Trophoblast cell (in vitro differentiated cells and primary cell): ENCODE measurements around the gene PARVB.

Source experiments
- DNase-seq, 2 donors: peaks; one replicate each; pipeline ENCODE4 v3.0.0-alpha.2; 2016
- H2AFZ ChIP-seq: 2 replicates; pipeline ENCODE4 v1.6.1; 2013; ENCODE audit warnings: low read length, moderate library complexity, mild to moderate bottlenecking; ENCODE audit not compliant: insufficient read depth, poor library complexity
- H2AK5ac ChIP-seq: 2 replicates; pipeline ENCODE4 v1.6.1; 2013; ENCODE audit warnings: mild to moderate bottlenecking, low read length
- H2BK120ac ChIP-seq: 2 replicates; pipeline ENCODE4 v1.6.1; 2013; ENCODE audit warnings: low read length, mild to moderate bottlenecking, moderate library complexity; ENCODE audit not compliant: insufficient read depth, poor library complexity
- H2BK12ac ChIP-seq: 2 replicates; pipeline ENCODE4 v1.6.1; 2013; ENCODE audit warnings: mild to moderate bottlenecking, low read length, moderate library complexity
- H2BK5ac ChIP-seq: 2 replicates; pipeline ENCODE4 v1.6.1; 2013; ENCODE audit warnings: low read length, low read depth, moderate library complexity, mild to moderate bottlenecking; ENCODE audit not compliant: poor library complexity
- H3K14ac ChIP-seq: 2 replicates; pipeline ENCODE4 v1.6.1; 2013; ENCODE audit warnings: mild to moderate bottlenecking, low read length
- H3K18ac ChIP-seq: 2 replicates; pipeline ENCODE4 v1.6.1; 2013; ENCODE audit warnings: mild to moderate bottlenecking, low read length
- H3K23ac ChIP-seq: 2 replicates; pipeline ENCODE4 v1.6.1; 2013; ENCODE audit warnings: low read length
- H3K27ac ChIP-seq: 2 replicates; pipeline ENCODE4 v1.5.1; 2013; ENCODE audit warnings: low read depth, mild to moderate bottlenecking, inconsistent platforms, low read length, moderate library complexity
- H3K27me3 ChIP-seq: 2 replicates; pipeline ENCODE4 v1.6.1; 2013; ENCODE audit warnings: inconsistent platforms, mild to moderate bottlenecking, low read length, moderate library complexity; ENCODE audit not compliant: insufficient read depth
- H3K36me3 ChIP-seq, 2 experiments: 1 replicate in 1 of 2; 2 replicates in 1 of 2; pipeline ENCODE4 v1.6.1; 2013; ENCODE audit warnings: low read length in 2 of 2, mild to moderate bottlenecking in 2 of 2, moderate library complexity in 1 of 2; ENCODE audit not compliant: insufficient read depth in 2 of 2, control insufficient read depth in 1 of 2
- H3K4ac ChIP-seq: 2 replicates; pipeline ENCODE4 v1.6.1; 2013; ENCODE audit warnings: low read depth, mild to moderate bottlenecking, low read length, moderate library complexity
- H3K4me1 ChIP-seq, 2 experiments: 1 replicate in 1 of 2; 2 replicates in 1 of 2; pipeline ENCODE4 v1.6.1; 2013; ENCODE audit warnings: low read length in 2 of 2, mild to moderate bottlenecking in 2 of 2, moderate library complexity in 1 of 2; ENCODE audit not compliant: insufficient read depth in 2 of 2, control insufficient read depth in 1 of 2
- H3K4me2 ChIP-seq: 2 replicates; pipeline ENCODE4 v1.6.1; 2013; ENCODE audit warnings: inconsistent platforms, mild to moderate bottlenecking, low read length, moderate library complexity
- H3K4me3 ChIP-seq: 2 replicates; pipeline ENCODE4 v1.5.1; 2013; ENCODE audit warnings: mild to moderate bottlenecking, low read depth, low read length, inconsistent platforms
- H3K79me1 ChIP-seq: one replicate; pipeline ENCODE4 v1.6.1; 2013; ENCODE audit warnings: low read length
- H3K79me2 ChIP-seq: 2 replicates; pipeline ENCODE4 v1.6.1; 2013; ENCODE audit warnings: low read length, mild to moderate bottlenecking; ENCODE audit not compliant: control insufficient read depth, insufficient read depth, poor library complexity
- H3K9ac ChIP-seq: 2 replicates; pipeline ENCODE4 v1.6.1; 2013; ENCODE audit warnings: mild to moderate bottlenecking, low read length
- H3K9me3 ChIP-seq: 2 replicates; pipeline ENCODE4 v1.6.1; 2013; ENCODE audit warnings: low read depth, mild to moderate bottlenecking, control low read depth, inconsistent platforms, low read length; ENCODE audit not compliant: insufficient read depth
- H4K12ac ChIP-seq: 2 replicates; pipeline ENCODE4 v1.6.1; 2013; ENCODE audit warnings: low read depth, mild to moderate bottlenecking, low read length, moderate library complexity
- H4K8ac ChIP-seq: 2 replicates; pipeline ENCODE4 v1.6.1; 2013; ENCODE audit warnings: low read depth, mild to moderate bottlenecking, low read length, moderate library complexity
- H4K91ac ChIP-seq: one replicate; pipeline ENCODE4 v1.6.1; 2013; ENCODE audit warnings: low read depth, mild to moderate bottlenecking, low read length, moderate library complexity
- WGBS: extraction: QIAGEN DNeasy Blood & Tissue Kit; methylation state at CpG from one replicate; pipeline ENCODE4 v1.1.7; 2013; ENCODE audit warnings: missing lambda C conversion rate; ENCODE audit not compliant: insufficient read length, insufficient coverage; ENCODE audit errors: extremely low coverage; 5-methylcytosine and 5-hydroxymethylcytosine counted together

PARVB gene

DNA sequence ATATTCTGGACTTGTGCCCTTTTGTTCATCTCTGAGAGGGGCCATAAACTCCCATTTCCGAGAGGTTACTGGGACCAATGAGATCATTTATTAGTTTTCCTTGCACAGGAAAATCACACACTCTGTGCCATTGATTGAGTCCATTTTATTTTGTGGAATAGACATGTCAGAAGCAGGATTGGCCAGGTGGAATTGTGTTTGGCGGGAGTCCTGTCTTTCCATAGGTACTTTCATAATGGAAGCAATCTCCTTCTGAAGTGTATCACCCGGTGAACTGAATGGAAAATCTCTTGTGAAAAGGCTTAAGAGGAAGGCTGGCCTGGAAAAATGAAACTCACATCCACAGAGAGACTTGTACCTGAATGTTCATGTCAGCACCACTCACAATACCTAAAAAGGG lies 93.6 kb downstream of the PARVB start:
- no peak overlapping the region for H3K14ac ChIP-seq
- no peak for DNase-seq
- no peaks in the 10 kb centered on the region for H3K79me2 ChIP-seq
- no peaks in the 10 kb centered on the region for H3K36me3 ChIP-seq
- no peak overlapping the region for H3K4me3 ChIP-seq
- H2AFZ ChIP-seq: no peak overlapping the region
- no peak overlapping the region for H3K23ac ChIP-seq
- H2BK12ac ChIP-seq: no peak overlapping the region
- no peaks in the 10 kb centered on the region for H3K4me1 ChIP-seq
- no peak overlapping the region for H2BK5ac ChIP-seq
- no peaks in the 10 kb centered on the region for H3K79me1 ChIP-seq
- no peak overlapping the region for H2AK5ac ChIP-seq
- no peak overlapping the region for H3K4me2 ChIP-seq
- H3K18ac ChIP-seq: no peak overlapping the region
- WGBS: no CpG with 5 or more reads among the region's 3 CpGs
- H4K8ac ChIP-seq: no peak overlapping the region
- no peak overlapping the region for H2BK120ac ChIP-seq
- no peak overlapping the region for H4K12ac ChIP-seq
- no peak overlapping the region for H4K91ac ChIP-seq
- no peak overlapping the region for H3K27ac ChIP-seq
- peaks cover 5% of the 10 kb centered on the region for H3K9me3 ChIP-seq
- no peak overlapping the region for H3K4ac ChIP-seq
- H3K9ac ChIP-seq: no peak overlapping the region
- no peaks in the 10 kb centered on the region for H3K27me3 ChIP-seq

DNA sequence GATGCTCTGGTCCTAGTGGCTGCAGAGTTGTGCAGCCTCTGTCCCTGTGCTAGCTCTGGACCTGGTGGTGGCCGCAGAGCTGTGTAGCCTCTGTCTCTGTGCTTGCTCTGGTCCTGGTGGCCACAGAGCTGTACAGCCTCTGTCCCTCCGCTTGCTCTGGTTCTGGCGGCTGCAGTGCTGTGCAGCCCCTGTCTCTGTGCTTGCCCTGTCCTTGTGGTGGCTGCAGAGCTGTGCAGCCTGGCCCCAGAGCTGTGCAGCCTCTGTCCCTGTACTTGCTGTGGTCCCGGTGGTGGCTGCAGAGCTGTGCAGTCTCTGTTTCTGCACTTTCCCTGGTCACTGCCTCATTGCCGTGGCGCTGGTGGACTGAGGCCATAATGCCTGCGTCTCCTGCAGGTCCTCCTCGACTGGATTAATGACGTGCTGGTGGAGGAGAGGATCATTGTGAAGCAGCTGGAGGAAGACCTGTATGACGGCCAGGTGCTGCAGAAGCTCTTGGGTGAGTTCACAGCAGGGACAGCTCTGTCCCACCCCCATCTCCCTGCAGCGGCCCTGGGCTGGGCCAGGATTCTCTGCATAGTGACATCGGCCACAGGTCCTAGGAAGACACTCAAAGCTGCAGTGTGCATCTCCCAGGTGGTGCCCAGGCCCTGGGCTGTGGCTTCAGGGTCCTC lies 94.7 kb downstream of the PARVB start:
- Histone ChIP-seq H3K9me3 (peaks cover 5% of the 10 kb centered on the region), H4K91ac (no peak overlapping the region), H3K9ac (no peak overlapping the region), H3K18ac (no peak overlapping the region), H3K79me2 (no peaks in the 10 kb centered on the region), H3K27ac (no peak overlapping the region), H4K8ac (no peak overlapping the region), H3K23ac (no peak overlapping the region), H2BK5ac (no peak overlapping the region), H3K4me1 (no peaks in the 10 kb centered on the region), H2BK12ac (no peak overlapping the region), H2AFZ (no peak overlapping the region), H3K4ac (no peak overlapping the region), H3K79me1 (no peaks in the 10 kb centered on the region), H3K14ac (no peak overlapping the region), H2BK120ac (no peak overlapping the region), H2AK5ac (no peak overlapping the region), H3K36me3 (no peaks in the 10 kb centered on the region), H4K12ac (no peak overlapping the region), H3K27me3 (no peaks in the 10 kb centered on the region), H3K4me3 (peak overlapping the region; percentile 4), H3K4me2 (no peak overlapping the region)
- no CpG with 5 or more reads among the region's 12 CpGs for WGBS
- DNase-seq: no peak

DNA sequence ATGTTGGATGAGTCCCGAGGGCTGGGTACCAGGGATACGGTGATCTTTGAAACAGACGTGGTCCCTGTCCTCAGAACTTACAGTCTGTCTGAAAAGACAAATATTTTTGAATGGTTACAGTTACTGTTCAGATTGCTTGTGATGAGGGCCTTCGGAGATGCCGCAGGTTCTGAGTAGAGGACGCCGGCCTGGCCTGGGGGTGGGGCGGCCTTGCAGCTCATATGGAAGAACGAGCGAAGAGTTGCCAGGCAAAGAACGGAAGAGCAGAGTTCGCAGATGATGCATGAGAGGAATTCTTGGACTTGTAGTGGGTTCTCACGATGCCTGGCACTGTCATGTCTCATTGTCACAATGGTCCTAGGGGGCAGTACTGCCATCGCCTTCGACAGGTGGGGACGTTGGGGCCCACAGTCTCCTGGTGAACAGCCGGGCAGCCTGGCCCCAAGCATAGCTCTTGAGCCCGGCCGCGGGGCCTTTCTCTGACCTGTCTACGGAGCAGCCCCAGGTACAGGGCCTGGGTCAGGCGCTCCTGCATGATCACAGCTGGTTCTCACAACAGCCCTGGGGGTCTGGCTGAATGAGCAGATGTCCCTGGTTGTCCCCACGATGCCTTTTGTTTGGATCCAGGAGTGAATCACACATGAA lies 95.7 kb downstream of the PARVB start:
- Histone ChIP-seq H3K27me3 (no peaks in the 10 kb centered on the region), H4K8ac (no peak overlapping the region), H2BK5ac (no peak overlapping the region), H3K4me2 (no peak overlapping the region), H3K4me3 (no peak overlapping the region), H3K79me1 (no peaks in the 10 kb centered on the region), H4K91ac (no peak overlapping the region), H2BK120ac (no peak overlapping the region), H3K14ac (no peak overlapping the region), H3K4me1 (no peaks in the 10 kb centered on the region), H2AK5ac (no peak overlapping the region), H3K36me3 (no peaks in the 10 kb centered on the region), H3K27ac (no peak overlapping the region), H3K23ac (no peak overlapping the region), H3K79me2 (no peaks in the 10 kb centered on the region), H3K9ac (no peak overlapping the region), H2AFZ (no peak overlapping the region), H3K4ac (no peak overlapping the region), H4K12ac (no peak overlapping the region), H3K9me3 (peaks cover 5% of the 10 kb centered on the region), H2BK12ac (no peak overlapping the region), H3K18ac (no peak overlapping the region)
- no CpG with 5 or more reads among the region's 23 CpGs for whole genome bisulfite sequencing
- DNase-seq: no peak

DNA sequence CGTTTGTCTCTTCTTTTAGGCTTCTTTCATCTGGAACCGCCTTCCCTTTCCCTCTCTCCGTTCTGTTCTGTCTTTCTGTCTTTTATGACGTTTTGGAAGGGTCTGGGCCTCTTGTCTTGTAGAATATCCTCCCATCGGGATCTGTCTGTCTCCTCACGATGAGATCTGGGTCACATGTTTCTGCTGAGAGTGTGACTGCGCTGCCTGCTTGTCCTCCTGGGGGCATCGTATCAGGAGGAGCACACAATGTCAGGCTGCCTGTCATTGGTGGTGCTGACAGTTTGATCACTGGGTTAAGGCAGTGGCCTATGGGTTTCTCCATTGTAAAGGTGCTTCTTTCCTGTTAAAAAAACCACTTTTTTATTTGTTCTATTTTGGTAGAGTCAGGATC lies 96.2 kb downstream of the PARVB start:
- H2BK5ac ChIP-seq: no peak overlapping the region
- H3K4me1 ChIP-seq: no peaks in the 10 kb centered on the region
- no peaks in the 10 kb centered on the region for H3K27me3 ChIP-seq
- DNase-seq: no peak
- no peak overlapping the region for H3K23ac ChIP-seq
- no CpG with 5 or more reads among the region's 8 CpGs for WGBS
- no peak overlapping the region for H3K4me2 ChIP-seq
- no peak overlapping the region for H2BK12ac ChIP-seq
- no peak overlapping the region for H3K14ac ChIP-seq
- H4K12ac ChIP-seq: no peak overlapping the region
- no peak overlapping the region for H3K9ac ChIP-seq
- no peak overlapping the region for H2AFZ ChIP-seq
- H4K8ac ChIP-seq: no peak overlapping the region
- H3K27ac ChIP-seq: no peak overlapping the region
- peaks cover 5% of the 10 kb centered on the region for H3K9me3 ChIP-seq
- no peak overlapping the region for H2BK120ac ChIP-seq
- no peaks in the 10 kb centered on the region for H3K79me2 ChIP-seq
- H3K4me3 ChIP-seq: no peak overlapping the region
- no peak overlapping the region for H4K91ac ChIP-seq
- no peak overlapping the region for H3K4ac ChIP-seq
- H2AK5ac ChIP-seq: no peak overlapping the region
- H3K36me3 ChIP-seq: no peaks in the 10 kb centered on the region
- no peak overlapping the region for H3K18ac ChIP-seq
- H3K79me1 ChIP-seq: no peaks in the 10 kb centered on the region
